ENCODE measurements around the gene PTPDC1.
"Not testable (repeated sequence)": the region's sequence is repeated elsewhere in the genome, so short reads cannot be mapped to it uniquely, and the experiment has no call there.

The PTPDC1 gene

GRCh38 chr9:94094219-94095145, 10.2 kb downstream of the PTPDC1 start:
- DNase-seq = not testable (repeated sequence)

GRCh38 chr9:94096819-94097577, 12.7 kb downstream of the PTPDC1 start:
- DNase-seq = peak in 1 of 5 experiments; percentile 36

GRCh38 chr9:94097788-94098414, 13.6 kb downstream of the PTPDC1 start:
- DNase-seq = no peak

GRCh38 chr9:94100152-94100879, 16.1 kb downstream of the PTPDC1 start:
- DNase-seq = no peak

GRCh38 chr9:94101162-94101853, 17.0 kb downstream of the PTPDC1 start:
- DNase-seq = peak in 1 of 5 experiments; percentile 5

- no peak for DNase-seq
Observed at GRCh38 chr9:94108584-94108983, 24.3 kb downstream of the PTPDC1 start.

GRCh38 chr9:94110821-94111252, 26.6 kb downstream of the PTPDC1 start:
- DNase-seq = no peak

- no peak for DNase-seq
Observed at GRCh38 chr9:94111446-94111845, 27.2 kb downstream of the PTPDC1 start.

- DNase-seq = no peak
Observed at GRCh38 chr9:94112716-94113465, 28.6 kb downstream of the PTPDC1 start.

GRCh38 chr9:94120088-94120487, 35.8 kb downstream of the PTPDC1 start:
- DNase-seq = not testable (repeated sequence)

- no peak for DNase-seq
Observed at GRCh38 chr9:94120854-94121376, 36.7 kb downstream of the PTPDC1 start.

GRCh38 chr9:94126844-94127243, 42.6 kb downstream of the PTPDC1 start:
- no peak for DNase-seq

- DNase-seq = no peak
Observed at GRCh38 chr9:94127806-94128205, 43.5 kb downstream of the PTPDC1 start.

GRCh38 chr9:94128580-94128979, 44.3 kb downstream of the PTPDC1 start:
- DNase-seq = no peak

GRCh38 chr9:94134629-94135028, 50.4 kb downstream of the PTPDC1 start:
- DNase-seq = no peak

- no peak for DNase-seq
Observed at GRCh38 chr9:94135222-94135621, 51.0 kb downstream of the PTPDC1 start.

GRCh38 chr9:94139672-94140417, 55.6 kb downstream of the PTPDC1 start:
- DNase-seq = no peak

- no peak for DNase-seq
Observed at GRCh38 chr9:94140418-94140780, 56.1 kb downstream of the PTPDC1 start.

GRCh38 chr9:94140791-94141790, 56.8 kb downstream of the PTPDC1 start:
- no peak for DNase-seq
